GM18502 (cell line): ENCODE measurements around the gene TOR1A.
"Not testable (repeated sequence)": the region's sequence is repeated elsewhere in the genome, so short reads cannot be mapped to it uniquely, and the experiment has no call there.

Experiments
- ATAC-seq: cut with Tn5 transposase; IDR thresholded peaks from one replicate; pipeline ENCODE4 v1.9.1; 2021; ENCODE audit warnings: mild to moderate bottlenecking; ENCODE audit not compliant: unreplicated experiment, poor library complexity

The TOR1A gene

GRCh38 chr9:129785866-129786265, 38.1 kb downstream of the TOR1A start:
- no peak for ATAC-seq

- ATAC-seq = not testable (repeated sequence)
Measured at GRCh38 chr9:129784970-129785369, 39.0 kb downstream of the TOR1A start.

- ATAC-seq = no peak
Measured at GRCh38 chr9:129783516-129784361, 40.2 kb downstream of the TOR1A start.

GRCh38 chr9:129781981-129782380, 42.0 kb downstream of the TOR1A start:
- ATAC-seq = no peak

- ATAC-seq = no peak
Measured at GRCh38 chr9:129781131-129781530, 42.8 kb downstream of the TOR1A start.

GRCh38 chr9:129779560-129780190, 44.3 kb downstream of the TOR1A start:
- ATAC-seq = no peak

GRCh38 chr9:129778469-129778868, 45.5 kb downstream of the TOR1A start:
- no peak for ATAC-seq

- no peak for ATAC-seq
Measured at GRCh38 chr9:129777769-129778130, 46.2 kb downstream of the TOR1A start.

- ATAC-seq = no peak
Measured at GRCh38 chr9:129776938-129777768, 46.8 kb downstream of the TOR1A start.

GRCh38 chr9:129776566-129776937, 47.4 kb downstream of the TOR1A start:
- ATAC-seq = no peak

- not testable (repeated sequence) for ATAC-seq
Measured at GRCh38 chr9:129776096-129776495, 47.8 kb downstream of the TOR1A start.

- ATAC-seq = no peak
Measured at GRCh38 chr9:129775448-129775798, 48.5 kb downstream of the TOR1A start.

GRCh38 chr9:129774791-129775447, 49.0 kb downstream of the TOR1A start:
- ATAC-seq = no peak

GRCh38 chr9:129773262-129774048, 50.5 kb downstream of the TOR1A start:
- no peak for ATAC-seq

GRCh38 chr9:129770741-129771140, 53.2 kb downstream of the TOR1A start:
- no peak for ATAC-seq

GRCh38 chr9:129769669-129770068, 54.3 kb downstream of the TOR1A start:
- ATAC-seq = no peak

GRCh38 chr9:129768486-129768885, 55.5 kb downstream of the TOR1A start:
- ATAC-seq = no peak

GRCh38 chr9:129765764-129766317, 58.1 kb downstream of the TOR1A start:
- ATAC-seq = no peak
